Measurements from ENCODE around the gene GLI3.

- TF ChIP-seq CTCF (IDR thresholded peaks at IDR 0.05): no peak
- TF ChIP-seq TEAD4 (IDR thresholded peaks at IDR 0.05; ENCODE audit: borderline replicate concordance, insufficient read depth): no peak
- TF ChIP-seq EP300 (IDR thresholded peaks at IDR 0.05; ENCODE audit: borderline replicate concordance in 1 of 2, low read depth in 1 of 2, low read length in 1 of 2): no peak
- TF ChIP-seq YY1 (IDR thresholded peaks at IDR 0.05; ENCODE audit: low read depth): no peak
- no peak for TF ChIP-seq RXRA (IDR thresholded peaks at IDR 0.05; ENCODE audit: borderline replicate concordance, low read depth)
- no peak for TF ChIP-seq SIN3A (IDR thresholded peaks at IDR 0.05; ENCODE audit: borderline replicate concordance, low read depth, low read length)
- no peak for TF ChIP-seq TAF1 (IDR thresholded peaks at IDR 0.05; ENCODE audit: borderline replicate concordance, low read depth, low read length)
- TF ChIP-seq MEF2A (IDR thresholded peaks at IDR 0.05; ENCODE audit: borderline replicate concordance, low read depth): no peak
- no peak for TF ChIP-seq ELF1 (IDR thresholded peaks at IDR 0.05)
- no peak for TF ChIP-seq POLR2AphosphoS5 (IDR thresholded peaks at IDR 0.05; ENCODE audit: low read depth, low read length)
- TF ChIP-seq EZH2phosphoT487 (IDR thresholded peaks at IDR 0.05; ENCODE audit: borderline replicate concordance, low read depth): no peak
- no peak for TF ChIP-seq FOXJ3 (CRISPR knock-in tag; IDR thresholded peaks at IDR 0.05)
Measured at GRCh38 chr7:42093349-42093905, 143.6 kb downstream of the GLI3 start.

Measured in SK-N-SH (cell line).